GM12892 (cell line): Measurements from ENCODE around the gene THOC3.

ENCODE experiments used
- POLR2A ChIP-seq: IDR thresholded peaks from 2 replicates; pipeline ENCODE4 v1.6.1; 2011; ENCODE audit warnings: low read depth, low read length, control low read depth
- POLR2AphosphoS5 ChIP-seq: IDR thresholded peaks from 2 replicates; pipeline ENCODE4 v1.6.1; 2011; ENCODE audit warnings: low read depth, low read length, control low read depth

DNA sequence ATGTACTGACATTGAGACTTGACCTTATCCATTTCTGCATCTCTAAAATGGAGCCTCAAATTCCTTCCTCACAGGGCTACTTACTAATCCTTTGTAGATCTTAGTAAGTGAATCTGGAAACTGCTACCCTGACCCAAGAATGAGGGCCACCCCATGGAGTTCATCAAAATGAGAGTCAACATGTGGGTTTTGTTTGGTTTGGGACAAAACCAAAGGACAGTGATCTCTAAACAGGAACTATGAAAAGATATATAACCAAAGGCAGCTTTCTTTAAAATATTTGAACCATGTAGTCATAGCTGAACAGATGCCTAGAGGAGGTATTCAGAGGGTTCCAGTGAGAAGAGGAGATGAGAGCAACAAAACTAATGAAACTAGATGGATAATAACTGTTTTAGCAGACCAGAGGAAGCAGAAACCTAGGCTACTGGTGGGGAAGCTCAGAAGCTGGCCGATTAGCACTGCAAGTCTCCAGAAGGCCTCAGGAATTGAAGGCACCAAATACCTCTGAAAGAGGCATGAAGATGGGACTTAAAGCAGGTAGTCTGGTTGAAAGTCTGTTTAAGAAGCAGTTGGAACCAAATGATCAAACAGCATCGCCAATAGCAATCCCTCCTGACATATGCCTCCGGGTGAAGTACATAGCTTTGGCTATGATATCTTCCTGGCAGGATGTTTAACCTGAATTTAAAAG is 45.8 kb downstream of the THOC3 start:
- no peak for TF ChIP-seq POLR2AphosphoS5
- no peak for TF ChIP-seq POLR2A
